Limb (tissue), 2 donors: ENCODE results near the gene PRR16.
A peak's percentile ranks its signal among the peaks of the same experiment; 100 is the strongest.

Source experiments
- DNase-seq, 2 donors: peaks; one replicate each; pipeline ENCODE4 v3.0.0-alpha.2; 2016; ENCODE audit errors: extremely low spot score in 2 of 2

Gene PRR16

DNA sequence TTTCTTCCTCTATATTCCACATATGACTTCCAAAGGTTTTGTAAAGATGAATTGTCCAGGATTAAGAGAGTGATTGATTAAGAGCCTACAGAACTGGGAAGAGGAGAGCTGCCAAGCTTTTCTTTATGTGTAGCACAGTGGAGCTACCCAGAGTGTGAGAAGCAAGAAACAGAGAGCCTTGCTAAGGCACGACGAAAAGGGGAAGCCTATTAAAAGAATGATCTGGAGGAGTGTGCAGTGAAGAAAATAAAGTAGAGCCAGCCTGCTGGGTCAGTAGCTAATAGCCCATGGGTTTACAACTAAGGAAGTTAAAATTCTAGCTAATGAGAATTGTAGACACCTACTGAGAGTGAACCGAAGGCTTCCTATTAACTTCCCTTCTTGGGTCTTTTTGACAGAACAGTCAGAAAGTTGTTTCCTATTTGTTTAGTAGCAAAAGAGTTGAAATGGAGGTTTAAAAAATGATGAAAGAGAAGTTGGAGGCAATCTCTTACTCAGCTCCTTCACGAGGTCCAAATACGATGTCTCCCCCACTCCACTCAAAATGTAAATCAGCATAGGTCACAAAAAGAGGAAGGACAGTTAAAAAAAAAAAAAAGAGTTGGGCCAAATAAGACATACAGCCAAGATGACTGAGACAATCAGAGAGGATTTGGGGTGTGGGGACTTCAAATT lies 957 bp upstream of the PRR16 start:
- no peak for DNase-seq

DNA sequence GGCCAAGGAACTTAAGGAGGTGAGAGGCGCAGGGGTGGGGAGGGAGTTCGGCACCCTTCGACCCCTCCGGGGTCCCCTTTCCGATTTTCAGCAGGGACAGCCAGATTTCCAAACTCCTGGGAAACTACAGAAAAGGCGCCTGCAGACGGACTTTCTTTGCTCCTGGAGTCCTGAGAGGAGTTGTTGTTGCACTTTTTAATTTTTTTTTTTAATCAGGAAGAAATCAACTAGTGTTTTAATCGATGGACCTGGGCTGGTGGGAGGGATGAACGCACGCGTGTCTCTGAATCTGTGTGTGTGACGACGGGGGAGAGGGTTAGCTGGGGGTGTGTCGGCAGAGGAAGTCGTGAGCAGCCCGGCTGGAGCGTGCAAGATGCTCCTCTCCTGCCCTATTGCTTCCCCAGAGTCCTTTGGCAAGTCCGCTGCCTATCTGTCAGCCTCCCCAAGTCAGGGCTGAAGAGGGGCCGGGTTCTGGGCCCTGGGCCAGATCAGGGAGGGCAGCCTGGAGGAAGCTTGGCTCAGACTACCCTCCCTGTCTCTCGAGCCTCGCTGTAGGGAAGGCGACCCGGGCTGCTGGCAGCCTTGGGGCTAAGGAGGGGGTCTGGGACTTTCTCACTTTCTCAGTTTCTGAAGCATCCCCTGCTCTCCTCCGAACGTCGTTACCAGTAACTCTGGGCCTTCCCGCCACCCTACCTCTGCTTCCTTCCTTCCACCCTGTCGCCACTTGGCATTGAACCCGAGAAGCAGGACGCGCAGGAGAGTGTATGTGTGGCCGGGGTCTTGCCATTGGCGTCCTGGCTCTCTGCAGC lies 731 bp downstream of the PRR16 start:
- peak; percentile 27 to 76 for DNase-seq

DNA sequence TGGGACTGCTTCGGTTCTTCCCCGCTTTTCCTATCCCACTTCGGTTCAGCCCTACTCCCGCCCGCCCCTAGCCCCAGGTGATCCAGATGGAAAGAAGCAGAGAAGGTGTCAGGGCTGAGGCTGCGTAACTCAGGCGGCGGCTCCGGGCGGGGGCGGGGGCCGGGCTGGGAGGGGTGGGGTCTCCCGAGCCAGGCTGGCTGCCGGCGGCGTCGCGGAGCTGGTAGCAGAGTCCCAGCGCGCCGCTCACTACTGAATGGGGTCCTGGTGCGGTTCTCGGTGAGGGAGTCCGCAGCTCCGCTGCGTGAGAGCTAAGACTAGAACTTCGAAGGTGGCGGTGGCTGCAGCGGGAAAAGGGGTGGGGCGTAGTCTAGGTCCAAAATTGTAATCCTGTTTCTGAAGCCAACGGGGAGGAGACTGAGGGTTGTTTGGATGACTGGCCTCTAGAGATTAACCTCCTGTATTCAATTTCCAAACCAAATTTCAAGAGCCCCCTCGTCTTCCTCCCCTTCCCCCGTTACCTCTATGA lies 1.4 kb downstream of the PRR16 start:
- DNase-seq = peak in 1 of 2 donors; percentile 22

DNA sequence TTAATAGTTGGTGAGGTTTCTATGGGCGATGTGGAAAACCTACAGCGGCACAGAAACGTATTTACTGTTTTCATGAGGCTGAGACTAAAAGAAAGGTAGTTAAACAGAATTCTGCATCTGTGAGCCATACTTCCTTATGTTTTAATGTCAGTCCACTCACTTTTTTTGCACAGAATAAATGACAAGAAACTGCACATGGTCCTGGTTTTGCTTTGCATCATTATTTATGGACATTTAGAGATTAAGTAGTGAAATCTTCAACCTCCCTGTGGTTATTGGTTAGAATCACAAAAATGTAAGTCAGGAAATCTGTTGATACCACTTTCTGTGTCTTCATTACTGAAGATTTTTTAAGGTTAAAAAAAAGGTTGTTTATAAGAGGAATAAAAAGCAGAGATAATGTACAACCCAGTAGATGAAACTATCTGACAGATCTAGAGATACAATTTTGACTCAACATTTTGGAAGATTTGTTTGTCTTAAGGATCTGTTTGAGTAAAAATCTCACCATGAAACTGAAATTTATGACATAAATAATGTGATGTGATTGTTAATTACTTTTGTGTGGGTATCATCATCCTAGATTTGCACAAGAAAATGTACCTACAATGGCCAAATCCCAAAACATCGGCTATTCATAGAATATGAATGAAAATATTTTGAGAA lies 2.4 kb downstream of the PRR16 start:
- no peak for DNase-seq

DNA sequence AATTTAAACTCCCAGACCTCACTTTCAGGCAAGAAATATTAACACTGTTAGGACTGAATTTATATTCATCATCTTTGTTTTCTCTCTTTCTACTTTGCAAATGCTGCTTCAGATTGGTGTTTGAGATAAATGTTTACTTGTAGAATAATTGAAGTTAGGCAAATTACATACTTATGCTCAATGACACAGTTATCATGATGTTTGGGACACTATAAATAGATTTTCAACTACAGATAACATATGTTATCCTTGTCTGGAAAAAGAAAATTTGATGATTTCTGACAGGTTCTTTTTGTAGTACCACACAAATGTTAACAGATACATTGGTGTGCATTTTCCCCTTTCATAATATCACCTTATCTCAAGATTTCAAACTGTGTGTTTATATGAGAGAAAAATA lies 7.9 kb downstream of the PRR16 start:
- DNase-seq = no peak

DNA sequence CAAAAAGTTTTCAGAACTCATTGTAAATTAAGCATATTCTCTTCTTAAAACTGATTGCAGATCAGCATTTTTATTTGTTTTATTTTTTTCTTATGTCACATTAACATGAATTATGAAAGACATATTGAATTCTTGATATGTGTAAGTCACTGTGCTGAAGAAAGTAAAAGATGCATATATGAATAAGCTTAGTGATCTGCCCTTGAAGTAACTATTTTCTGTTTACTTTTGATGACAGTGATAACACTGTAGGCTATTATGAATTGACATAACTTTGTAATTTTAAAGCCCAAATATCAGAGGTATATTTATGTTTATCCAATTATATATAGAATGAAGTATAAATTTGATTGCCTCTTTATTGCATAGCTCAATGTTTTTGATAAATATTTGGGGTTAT lies 8.8 kb downstream of the PRR16 start:
- no peak for DNase-seq

DNA sequence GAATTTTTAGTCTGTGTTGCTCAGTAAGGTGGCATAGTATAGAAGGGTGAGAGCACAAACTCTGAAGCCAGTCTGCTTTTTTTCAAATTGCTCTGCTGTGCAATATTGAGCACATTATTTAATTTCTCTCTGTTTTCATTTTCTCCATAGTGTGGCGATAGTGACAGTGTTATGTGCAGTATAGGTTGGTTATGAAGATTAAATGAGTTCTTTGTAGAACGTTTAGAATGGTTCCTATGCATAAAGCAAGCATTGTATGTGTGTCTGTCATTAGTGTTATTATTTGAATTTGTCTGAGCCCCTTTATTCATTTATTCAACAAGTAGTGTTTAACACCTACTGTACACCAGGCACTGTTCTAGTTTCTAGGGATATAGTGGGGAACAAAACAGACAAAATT lies 9.2 kb downstream of the PRR16 start:
- no peak for DNase-seq

DNA sequence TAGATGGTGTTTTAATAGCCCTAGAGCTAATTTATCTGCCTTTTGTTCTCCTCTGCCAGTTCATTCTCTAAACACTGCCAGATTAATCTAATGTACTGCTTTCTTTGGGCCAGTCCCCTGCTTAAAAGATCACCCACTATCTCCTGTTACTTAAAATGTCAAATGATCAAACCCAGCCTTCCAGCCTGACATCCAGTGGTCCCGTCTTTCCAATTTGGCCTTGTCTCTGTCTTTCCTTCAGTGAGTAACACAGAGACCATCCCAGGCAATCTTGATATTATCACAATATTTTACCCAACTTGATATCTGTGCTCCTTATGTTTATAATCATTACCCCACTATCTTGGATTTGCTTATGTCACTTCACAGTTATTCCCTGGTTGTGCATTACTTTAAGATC lies 12.0 kb downstream of the PRR16 start:
- no peak for DNase-seq

DNA sequence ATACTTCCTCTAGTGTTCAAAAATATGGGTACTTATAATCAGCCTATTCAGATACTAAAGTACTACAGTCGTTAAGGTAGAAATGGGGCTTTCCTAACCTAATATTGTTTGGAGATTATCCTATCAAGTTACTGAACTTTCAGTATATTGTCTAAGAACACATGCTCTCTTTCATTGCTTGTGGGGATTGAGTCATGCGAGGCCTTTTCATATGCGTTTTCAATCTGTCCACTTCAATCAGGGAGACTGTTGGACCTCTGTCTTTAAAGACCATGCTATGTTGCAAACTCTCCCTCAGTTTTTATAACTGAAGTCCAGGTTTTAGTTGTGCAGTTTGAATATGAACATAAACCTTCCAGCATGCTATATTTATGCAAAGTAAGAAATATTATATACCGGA lies 15.0 kb downstream of the PRR16 start:
- no peak for DNase-seq

DNA sequence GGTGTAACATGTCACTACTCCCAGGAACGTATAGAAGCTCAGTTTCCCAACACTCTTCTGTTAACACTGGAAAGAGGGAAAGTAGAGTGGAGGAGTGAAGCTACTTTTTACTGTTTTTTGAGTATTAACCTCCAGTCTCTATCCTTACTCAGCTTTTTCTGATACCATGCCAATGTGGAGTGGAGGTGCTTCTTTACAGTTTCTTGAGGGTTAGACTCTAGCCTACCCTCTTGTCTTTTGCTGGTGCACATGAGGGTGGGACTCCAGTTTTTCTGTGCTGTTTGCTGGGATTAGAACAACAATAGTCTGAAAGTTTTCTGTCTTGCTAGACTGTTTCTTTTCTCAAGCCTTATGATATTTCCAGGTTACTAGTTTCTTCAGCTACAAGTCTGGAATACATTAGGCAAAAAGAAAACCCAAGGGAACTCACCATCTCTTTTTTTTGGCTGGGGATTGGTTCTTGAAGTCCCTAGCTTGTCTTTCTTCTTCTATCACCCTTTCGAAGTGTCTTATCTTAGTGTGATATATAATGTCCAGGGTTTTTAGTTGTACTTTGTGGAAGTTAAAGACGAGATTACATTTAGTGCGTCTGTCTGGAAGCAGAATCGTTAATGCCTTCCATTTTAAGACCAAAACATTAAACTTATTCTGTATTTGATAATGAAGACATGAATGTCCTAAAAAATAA lies 35.9 kb downstream of the PRR16 start:
- no peak for DNase-seq

DNA sequence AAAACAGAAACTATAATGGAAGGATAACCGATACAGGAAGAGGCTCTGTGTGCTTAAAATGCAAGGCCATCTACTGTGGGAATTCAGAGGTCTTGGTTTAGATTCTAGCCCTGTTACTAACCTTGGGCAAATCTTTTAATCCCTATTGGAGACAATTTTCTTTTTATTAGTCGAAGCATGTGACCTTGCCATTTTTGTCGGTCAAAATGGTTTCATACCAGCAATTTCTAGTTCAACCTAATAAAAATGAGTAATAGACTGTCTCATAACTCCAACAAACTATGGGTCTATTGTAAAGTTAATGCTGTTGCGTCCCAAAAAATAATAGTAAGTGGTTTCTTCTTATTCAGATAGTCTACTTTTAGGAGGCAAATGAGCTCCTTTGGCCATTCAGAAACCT lies 38.4 kb downstream of the PRR16 start:
- DNase-seq = no peak

DNA sequence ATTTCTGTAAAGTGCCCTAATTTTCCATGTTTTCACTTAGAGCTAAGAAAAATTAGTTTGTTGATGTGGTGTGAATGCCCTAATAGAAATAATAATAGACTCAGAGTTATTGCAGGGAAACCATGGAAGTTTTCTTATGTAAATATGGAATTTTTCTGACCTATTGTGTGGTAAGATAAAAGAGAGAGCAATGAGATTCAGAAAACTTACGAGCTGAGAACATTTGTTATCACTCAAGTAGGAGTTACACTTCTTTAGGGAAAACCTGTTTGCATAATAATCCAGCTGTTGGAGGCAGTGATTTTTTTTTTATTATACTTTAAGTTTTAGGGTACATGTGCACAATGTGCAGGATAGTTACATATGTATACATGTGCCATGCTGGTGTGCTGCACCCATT lies 39.2 kb downstream of the PRR16 start:
- DNase-seq = no peak

DNA sequence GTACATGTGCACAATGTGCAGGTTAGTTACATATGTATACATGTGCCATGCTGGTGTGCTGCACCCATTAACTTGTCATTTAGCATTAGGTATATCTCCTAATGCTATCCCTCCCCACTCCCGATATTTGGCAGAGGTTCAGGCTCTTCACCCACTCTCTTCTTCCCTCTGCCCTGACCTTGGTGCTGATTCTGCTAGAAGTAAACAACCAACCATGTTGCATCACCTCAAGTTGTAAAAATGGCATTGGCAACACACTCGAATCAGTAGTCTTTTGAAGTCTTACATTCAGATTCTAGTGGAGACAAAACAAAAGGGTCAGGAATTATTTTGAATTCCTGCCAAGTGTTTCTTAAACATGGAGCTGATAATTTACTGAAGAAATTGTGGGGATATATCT lies 40.0 kb downstream of the PRR16 start:
- DNase-seq = no peak

DNA sequence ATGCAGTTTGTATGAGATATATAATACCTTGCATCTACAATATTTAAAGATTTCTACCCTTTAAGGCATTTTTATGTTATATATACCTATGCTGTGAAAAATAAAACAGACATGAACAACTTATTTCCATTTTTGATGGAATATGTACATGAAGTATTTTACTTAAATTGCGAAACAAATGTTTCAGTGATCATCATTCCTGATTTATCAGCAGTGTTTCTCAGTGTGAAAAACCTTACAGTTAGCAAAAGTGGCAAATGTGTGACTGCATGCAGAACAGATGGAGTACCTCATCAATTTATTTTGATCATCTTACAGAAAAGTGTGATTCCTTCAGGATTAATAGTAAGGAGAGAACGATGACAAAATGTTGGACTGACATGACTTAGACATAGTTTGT lies 43.1 kb downstream of the PRR16 start:
- no peak for DNase-seq

DNA sequence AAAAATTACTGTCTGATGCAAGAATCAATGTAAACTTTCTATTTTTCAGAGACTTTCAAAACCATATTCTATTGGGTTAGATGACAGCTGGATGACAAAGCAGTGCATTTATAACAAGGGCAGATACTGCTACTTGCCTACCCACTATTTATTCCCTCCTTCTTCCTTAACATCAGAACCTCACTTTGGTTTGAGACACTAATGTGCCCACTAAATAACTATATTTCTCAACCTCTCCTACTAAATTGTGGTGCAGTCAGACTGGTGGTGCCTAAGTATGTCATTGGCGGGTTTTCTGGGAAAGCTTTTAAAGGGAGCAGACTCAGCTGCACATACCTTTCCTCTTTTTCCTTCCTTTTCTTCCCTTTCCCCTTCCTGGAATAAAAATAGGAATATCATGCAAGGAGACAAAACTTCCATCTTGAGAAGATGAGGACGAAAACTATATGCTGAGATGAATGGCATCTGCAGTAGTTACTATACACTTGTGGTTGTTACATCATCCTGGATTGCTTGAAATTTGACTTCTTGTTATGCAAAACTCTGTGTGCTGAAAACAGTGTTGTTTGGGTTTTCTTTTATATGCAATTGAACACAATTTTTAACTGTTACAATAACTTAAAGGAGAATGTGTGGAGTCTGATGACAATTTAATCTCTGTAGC lies 43.8 kb downstream of the PRR16 start:
- DNase-seq = no peak

DNA sequence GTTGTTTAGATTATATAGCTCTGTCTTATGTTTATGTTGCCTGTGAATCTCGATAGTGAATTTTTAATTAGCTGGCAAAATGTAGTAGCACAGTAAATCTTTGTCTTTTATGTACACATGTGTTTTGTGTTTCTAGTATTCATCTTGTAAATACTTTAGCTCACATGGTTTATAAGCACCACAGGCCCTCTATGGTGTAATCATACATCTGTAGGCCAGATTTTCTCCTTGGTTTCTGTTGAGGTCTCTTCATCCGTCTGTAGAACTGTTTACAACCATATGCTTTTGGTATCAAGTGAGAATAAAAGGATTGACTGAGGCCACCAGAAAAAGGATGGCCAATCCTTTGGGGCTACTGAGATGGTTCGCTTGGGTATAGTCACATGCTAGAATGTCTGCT lies 45.0 kb downstream of the PRR16 start:
- peak in 1 of 2 donors; percentile 55 for DNase-seq

DNA sequence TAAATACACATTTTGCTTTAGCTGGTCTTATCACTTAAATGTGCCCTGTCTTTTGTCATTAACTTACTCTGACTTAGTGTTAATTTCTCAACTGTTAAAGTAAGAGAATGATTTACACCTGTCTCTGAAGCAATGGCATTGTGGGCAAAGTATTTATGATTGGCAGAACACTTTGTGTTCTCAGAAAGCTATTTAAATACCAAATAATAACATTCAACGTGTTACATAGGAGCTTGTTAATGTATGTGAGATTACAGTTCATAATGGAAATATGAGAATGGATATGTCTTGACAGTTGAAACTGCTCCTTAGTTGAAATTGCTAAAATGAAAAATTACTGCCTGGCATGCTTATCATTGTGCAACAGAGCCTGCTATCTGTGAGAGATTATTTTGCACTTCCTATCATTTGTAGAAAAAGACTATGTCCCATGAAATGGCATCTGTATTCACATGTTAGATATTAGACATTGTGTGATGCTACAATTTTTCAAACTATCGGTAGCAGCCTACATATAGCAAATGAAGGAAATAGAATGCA lies 46.1 kb downstream of the PRR16 start:
- no peak for DNase-seq

DNA sequence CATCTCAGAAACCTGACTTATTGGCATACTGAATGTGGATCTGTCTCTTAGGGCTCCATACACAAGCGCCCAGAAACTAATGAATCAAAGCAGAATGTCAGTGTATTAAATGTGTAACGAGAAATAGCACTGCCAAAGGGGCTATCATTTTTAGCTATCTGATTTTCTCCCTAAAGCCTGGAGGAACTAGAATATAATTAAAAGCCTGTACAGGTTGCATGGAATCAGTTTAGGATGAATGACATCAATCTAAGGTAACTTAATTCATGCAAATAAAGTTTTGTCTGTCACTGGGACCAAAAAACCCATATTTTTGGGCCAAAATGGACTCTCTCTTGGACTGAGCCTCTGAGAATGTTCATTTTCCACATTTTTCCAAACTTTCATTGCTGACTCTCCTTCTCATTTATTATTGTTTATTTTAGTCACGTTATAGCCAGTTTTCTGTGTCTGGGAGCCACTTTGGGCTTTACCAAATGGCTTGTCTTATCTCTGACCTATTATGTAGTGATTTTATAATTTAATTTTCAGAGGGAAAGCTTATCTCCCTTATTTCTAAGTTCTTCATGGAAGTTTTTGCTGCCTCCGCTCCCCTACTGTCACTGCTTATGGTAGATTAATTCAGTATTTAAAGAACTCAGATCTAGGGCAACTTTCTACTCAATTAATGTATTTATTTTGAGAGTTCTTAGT lies 47.0 kb downstream of the PRR16 start:
- no peak for DNase-seq

DNA sequence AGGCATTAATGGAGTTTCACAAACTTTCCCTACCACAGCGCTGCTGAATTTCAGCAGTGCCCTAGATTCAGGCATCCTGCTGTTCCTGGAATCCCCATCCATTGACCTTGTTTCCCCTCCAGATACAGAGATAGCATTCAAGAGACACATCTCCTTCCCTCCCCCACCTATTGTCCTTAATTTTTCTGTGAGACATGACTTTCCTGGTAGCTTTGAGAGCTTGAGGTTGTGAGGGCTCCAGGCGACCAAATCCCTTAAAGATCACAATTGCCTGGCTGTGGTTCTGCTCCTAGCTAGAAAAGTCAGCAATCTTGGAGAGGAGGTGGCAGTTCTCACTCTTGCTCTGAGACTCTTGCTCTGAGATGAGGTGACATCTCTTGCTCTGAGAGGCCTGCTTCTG lies 48.0 kb downstream of the PRR16 start:
- no peak for DNase-seq
